IPS-18c (cell line): ENCODE measurements around the gene COX6A2.
"Not testable (repeated sequence)": the region's sequence is repeated elsewhere in the genome, so short reads cannot be mapped to it uniquely, and the experiment has no call there.

Experiments
- H3K4me3 ChIP-seq: 2 replicates; pipeline ENCODE4 v1.7.0; 2013; ENCODE audit warnings: low read depth, mild to moderate bottlenecking, low read length, moderate library complexity; ENCODE audit not compliant: insufficient read depth
- H3K9me3 ChIP-seq: one replicate; pipeline ENCODE4 v1.6.1; 2013; ENCODE audit warnings: mild to moderate bottlenecking, low read length, moderate library complexity; ENCODE audit not compliant: control insufficient read depth, insufficient read depth

Gene COX6A2

DNA sequence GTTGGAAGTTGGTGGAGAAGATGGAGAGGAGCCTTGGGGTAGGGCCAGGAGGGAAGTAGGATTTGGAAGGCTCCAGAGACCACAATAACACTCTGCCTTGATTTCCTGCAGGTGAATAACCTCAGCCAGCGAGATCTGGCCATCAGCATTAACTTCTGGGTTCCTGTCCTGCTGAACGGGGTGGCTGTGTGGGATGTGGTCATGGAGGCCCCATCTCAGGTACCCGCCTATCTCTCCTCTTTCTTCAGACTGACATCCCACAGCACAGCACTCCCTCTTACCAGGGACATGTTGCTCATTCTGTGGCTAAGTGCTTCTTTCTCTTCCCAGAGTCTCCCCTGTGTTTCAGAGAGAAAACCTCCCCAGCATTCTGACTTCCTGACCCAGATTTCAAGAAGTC, 4.9 kb downstream of the COX6A2 start:
- no peaks in the 10 kb centered on the region for H3K9me3 ChIP-seq

DNA sequence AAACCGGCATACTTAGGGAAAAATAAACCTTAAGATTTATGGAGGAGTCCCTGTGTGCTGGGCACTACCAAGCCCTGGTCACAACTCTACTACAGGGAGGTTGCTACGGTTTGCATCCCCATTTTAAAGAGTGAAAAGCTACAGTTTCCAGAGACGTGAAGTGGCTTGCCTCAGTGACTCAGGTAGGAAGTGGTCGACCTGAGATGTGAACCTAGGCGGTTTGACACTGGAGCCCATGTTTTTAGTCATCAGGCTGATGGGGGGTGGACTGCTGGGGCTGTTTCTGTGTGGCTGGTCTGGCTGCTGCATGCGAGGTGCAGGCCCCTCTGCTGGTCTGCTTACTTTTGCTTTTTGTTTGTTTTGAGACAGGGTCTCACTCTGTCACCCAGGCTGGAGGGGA, 6.6 kb downstream of the COX6A2 start:
- Histone ChIP-seq H3K9me3 (no peaks in the 10 kb centered on the region), H3K4me3 (no peak overlapping the region)

More for the DNA sequence above, 4.9 kb downstream of the COX6A2 start:
- H3K4me3 ChIP-seq: no peak overlapping the region

DNA sequence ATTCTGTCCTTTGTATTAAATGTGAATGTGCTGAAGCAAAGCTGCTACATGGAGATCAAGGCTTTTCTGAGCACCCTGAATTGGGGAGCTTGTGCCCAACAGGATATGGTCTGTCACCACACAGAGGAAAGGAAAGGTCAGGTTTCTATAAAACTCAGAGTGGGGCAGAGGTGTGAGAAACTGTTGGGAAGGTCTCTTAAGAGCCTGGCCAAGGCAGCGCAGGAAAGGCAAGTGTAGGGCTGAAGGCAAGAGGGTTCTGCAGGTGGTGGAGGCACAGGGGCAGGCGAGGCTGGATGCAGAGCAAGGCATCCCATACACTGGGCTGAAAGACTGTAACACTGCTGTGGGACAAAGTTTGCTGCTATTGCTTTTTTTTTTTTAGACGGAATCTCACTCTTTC, 8.1 kb downstream of the COX6A2 start:
- H3K4me3 ChIP-seq: no peak overlapping the region
- no peaks in the 10 kb centered on the region for H3K9me3 ChIP-seq

DNA sequence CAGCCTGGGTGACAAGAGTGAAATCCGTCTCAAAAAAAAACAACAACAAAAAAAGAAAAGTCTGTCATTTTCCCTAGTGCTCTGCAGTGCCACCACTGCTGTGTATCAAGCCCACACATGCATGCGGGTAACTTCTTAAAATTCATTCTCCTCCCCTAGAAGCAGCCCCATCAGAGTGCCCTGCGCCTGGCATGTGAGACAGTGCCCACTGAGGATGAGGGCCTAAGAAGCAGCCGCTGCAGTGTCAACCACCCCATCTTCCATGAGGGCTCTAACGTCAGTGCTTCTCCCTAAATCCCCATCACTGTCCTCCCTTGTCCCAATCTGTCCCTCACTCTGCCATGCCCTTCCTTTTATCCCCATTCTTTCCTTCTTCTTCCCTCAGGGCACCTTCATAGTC, 10.2 kb downstream of the COX6A2 start:
- no peak overlapping the region for H3K4me3 ChIP-seq
- no peaks in the 10 kb centered on the region for H3K9me3 ChIP-seq

DNA sequence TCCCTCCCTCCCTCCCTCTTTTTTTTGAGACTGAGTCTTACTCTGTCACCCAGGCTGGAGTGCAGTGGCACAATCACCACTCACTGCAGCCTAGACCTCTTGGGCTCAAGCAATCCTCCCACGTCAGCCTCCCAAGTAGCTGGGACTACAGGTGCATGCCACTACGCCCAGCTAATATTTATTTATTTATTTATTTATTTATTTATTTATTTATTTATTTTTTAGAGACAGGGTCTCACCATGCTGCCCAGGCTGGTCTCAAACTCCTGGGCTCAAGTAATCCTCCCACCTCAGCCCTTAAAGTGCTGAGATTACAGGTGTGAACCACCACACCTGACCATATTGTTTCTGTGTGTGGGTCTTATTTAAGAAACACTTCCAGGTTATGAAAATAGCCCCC, 11.1 kb downstream of the COX6A2 start:
- not testable (repeated sequence) for H3K9me3 ChIP-seq, H3K4me3 ChIP-seq

DNA sequence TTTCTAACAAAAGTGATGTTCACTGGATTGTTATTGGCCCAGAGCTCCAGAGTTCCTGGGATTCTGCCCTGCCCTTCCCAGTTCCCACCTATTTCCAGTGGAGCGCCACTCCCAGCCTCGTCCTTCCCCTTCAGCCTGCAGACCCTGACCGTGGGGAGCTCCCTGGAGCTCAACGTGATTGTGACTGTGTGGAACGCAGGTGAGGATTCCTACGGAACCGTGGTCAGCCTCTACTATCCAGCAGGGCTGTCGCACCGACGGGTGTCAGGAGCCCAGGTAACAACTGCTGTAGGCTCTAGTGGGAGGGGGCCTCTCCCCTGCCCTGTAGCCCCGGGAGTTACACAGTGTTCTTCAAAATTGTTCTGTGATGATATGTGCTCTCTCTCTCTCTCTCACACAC, 11.8 kb downstream of the COX6A2 start:
- Histone ChIP-seq H3K4me3 (no peak overlapping the region), H3K9me3 (no peaks in the 10 kb centered on the region)

DNA sequence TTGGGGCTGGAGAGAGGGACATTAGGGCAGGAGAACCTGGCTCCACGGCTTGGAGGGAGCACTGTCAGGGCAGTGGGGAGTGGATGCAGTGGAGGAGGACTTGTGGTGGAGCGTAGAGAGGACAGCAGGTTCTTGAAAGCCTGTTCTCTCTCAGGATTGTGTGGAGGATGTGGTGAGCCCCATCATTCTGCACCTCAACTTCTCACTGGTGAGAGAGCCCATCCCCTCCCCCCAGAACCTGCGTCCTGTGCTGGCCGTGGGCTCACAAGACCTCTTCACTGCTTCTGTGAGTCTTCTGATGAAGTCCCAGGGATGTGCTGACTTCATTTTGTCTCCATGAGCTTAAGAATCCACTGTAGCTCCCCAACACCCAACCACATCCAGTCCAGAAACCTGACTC, 13.5 kb downstream of the COX6A2 start:
- H3K4me3 ChIP-seq: no peak overlapping the region

DNA sequence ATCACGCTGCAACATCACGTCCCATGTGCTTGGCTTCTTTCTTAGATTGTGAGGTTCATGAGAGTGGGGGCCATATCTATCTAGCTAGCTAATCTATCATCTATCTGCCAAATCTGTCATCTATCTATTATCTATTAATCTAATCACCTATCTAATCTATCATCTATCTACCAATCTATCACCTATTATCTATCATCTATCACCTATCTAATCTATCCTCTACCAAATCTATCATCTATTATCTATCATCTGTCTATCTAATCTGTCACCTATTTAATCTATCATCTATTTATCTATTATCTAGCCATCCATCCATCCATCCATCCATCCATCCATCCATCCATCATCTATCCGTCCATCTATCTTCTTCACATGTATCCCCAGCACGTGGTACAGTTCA, 14.2 kb downstream of the COX6A2 start:
- Histone ChIP-seq H3K9me3 (no peaks in the 10 kb centered on the region), H3K4me3 (no peak overlapping the region)

More for the DNA sequence above, 13.5 kb downstream of the COX6A2 start:
- no peaks in the 10 kb centered on the region for H3K9me3 ChIP-seq

DNA sequence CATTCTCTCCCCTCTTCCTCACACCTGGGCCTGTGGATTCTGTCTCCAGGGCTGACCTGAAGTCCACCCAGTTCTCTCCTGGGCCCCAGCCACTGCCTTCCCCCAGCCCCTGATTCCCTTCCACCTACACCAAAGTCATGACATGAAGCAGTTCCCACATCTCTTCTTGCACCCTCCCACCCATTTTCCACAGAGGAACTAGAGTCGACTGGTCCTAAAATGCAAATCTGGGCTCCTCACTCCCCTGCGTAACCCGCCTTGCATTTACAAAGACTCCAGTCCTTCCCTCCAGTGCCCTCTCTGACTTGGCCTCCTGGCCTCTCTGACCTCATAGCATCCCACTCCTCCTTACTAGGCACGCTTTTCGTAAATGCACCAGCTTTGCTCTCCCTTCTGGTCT, 14.8 kb downstream of the COX6A2 start:
- H3K9me3 ChIP-seq: no peaks in the 10 kb centered on the region
- H3K4me3 ChIP-seq: no peak overlapping the region

DNA sequence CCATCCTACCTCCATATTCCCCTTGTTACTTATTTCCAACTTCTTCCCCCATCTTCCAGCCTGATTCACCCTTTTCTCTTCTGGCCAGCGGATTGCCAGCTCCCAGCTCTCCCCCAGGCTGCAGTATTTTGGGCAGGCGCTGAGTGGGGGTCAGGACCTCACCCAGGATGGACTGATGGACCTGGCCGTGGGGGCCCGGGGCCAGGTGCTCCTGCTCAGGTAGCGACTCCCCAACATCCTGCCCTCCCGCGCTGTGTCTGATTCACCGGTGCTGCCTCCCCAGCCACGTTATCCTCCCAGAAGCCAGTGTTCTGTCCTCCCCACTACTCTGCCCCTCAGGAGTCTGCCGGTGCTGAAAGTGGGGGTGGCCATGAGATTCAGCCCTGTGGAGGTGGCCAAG, 15.4 kb downstream of the COX6A2 start:
- Histone ChIP-seq H3K9me3 (no peaks in the 10 kb centered on the region), H3K4me3 (no peak overlapping the region)

DNA sequence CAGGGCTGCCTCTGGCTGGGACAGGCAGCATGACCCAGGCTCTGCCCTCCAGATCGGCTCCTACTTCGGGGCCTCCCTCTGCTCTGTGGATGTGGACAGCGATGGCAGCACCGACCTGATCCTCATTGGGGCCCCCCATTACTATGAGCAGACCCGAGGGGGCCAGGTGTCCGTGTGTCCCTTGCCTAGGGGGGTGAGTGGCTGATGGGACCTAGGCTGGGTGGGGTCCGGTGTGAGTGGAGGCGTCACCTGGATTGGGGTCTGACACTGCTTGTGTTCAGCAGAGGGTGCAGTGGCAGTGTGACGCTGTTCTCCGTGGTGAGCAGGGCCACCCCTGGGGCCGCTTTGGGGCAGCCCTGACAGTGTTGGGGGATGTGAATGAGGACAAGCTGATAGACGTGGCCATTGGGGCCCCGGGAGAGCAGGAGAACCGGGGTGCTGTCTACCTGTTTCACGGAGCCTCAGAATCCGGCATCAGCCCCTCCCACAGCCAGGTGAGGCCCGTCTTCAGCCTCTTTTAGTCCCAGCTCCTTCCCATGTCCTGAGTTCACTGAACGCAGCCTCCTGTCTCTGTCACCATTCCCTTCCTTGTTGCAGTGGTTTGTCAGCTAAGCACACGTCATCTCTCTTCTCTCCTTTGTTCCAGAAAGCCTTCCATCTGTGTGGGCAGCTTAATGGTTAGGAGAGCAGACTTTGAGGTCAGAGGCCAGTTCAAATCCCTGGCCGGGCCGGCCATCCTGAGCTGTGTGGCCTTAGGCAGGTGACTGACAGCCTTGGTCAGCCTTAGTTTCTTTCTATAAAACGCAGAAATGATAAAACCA, 16.9 kb downstream of the COX6A2 start:
- no peak overlapping the region for H3K4me3 ChIP-seq
- no peaks in the 10 kb centered on the region for H3K9me3 ChIP-seq

DNA sequence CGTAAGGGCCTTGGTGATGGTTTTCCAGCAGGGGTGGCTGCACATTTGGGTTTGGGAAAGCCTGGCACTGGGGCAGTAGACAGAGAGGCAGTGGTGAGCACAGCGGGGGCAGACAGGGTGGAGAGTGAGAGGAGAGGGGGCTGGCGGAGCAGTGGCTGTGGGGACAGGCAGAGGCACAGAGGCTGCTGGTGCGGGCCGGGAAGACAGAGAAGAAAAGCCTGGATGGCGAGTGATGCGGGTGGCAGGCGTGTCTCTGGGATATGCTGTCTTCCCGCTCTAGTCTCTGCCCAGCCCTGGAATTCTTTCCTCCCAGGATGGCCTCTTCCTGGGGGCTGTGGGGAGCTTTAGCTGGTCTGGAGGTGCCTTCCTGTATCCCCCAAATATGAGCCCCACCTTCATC, 18.1 kb downstream of the COX6A2 start:
- H3K4me3 ChIP-seq: no peak overlapping the region
- H3K9me3 ChIP-seq: no peaks in the 10 kb centered on the region

DNA sequence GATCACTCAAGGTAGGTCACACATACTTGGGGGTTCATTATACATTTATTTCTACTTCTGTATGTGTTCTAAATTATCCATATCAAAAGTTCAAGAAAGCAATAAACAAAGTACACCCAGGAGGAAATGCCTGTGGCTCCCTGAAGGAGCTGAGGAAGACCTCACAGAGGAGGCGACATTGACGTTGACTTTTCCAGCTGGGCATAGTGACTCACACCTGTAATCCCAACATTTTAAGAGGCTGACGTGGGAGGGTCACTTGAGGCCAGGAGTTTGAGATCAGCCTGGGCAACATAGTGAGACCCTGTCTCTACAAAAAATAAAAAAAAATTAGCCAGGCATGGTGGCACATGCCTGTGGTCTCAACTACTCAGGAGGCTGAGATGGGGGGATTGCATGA, 18.7 kb downstream of the COX6A2 start:
- Histone ChIP-seq H3K4me3 (no peak overlapping the region), H3K9me3 (no peaks in the 10 kb centered on the region)

DNA sequence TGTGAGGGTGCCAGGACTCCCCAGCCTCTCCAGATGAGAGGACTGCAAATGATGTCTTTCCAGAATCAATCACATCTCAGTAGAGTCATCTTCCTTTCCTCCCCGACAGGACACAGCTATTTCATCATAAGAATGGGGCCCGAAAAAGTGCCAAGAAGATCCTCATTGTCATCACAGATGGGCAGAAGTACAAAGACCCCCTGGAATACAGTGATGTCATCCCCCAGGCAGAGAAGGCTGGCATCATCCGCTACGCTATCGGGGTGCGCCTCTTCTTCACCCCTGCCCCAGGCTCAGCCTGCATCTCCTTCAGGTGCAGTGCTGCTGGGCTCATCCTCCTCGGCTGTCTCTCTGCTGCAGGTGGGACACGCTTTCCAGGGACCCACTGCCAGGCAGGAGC, 20.8 kb downstream of the COX6A2 start:
- H3K9me3 ChIP-seq: no peaks in the 10 kb centered on the region

DNA sequence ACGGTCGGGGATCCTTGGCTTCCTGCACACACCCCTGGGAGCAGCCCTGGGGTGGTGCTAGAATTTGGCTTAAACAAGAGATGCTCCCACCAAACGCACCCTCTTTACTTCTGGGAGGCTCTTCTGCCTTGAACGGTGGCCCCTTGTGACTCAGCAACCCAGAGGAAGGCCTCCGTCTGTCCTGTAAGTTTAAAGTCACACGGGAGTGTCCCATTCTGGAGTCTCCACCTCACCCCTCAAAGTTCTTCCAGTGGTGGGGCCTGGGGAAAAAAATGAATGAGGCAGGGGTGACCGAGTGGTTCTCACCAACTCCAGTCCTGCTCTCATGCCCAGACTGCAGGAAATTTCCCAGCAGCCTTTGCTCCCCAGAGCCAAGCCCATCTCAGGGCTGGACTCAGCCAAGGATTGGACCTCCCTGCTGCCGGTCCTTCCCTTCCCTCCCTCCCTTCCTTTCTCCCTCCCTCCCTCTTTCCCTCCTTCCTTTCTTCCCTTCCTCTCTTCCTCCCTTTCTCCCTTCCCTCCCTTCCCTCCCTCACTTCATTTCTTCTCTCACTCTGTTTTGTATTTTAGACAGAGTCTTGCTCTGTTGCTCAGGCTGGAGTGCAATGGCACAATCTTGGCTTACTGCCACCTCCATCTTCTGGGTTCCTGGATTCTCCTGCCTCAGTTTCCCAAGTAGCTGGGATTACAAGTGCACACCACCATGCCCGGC, 23.7 kb downstream of the COX6A2 start:
- no peak overlapping the region for H3K4me3 ChIP-seq

More for the DNA sequence above, 20.8 kb downstream of the COX6A2 start:
- H3K4me3 ChIP-seq: no peak overlapping the region

DNA sequence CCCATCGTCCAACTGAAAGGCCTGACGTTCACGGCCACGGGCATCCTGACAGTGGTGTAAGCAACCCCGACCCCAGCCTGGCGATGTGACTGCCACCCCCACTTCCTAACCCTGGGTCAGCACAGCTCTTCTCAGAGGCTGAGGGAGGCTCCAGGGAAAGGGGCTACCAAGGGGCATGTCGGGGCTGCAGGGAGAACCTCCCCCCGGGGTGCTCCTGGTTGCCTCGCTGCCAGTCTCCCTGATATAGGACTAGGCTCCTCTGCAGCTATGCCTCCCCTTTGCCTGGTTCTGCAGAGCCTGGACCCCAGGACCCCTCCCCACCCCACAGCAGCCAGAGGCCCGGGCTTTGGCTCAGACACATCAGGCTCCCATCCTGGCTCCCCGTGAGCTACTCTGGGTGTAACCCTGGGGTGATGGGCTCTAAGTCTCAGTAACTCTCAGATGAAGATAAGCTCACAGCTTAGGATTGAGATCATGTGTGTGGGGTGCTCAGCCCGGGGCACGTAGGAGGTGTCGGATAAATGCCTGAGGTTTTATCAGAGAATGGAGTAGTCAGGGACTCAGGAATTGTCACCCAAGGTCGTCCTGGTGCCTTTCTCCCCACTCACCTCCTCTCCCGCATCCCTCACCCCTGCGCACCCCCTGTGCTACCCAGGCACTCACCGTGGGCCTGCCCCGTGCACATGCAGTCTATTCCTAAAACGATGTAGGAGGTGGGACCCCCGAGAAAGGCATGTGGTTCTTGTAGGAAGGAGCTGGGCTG, 24.4 kb downstream of the COX6A2 start:
- Histone ChIP-seq H3K9me3 (peaks cover 2% of the 10 kb centered on the region), H3K4me3 (no peak overlapping the region)

More for the DNA sequence above, 23.7 kb downstream of the COX6A2 start:
- H3K9me3 ChIP-seq: no peaks in the 10 kb centered on the region

DNA sequence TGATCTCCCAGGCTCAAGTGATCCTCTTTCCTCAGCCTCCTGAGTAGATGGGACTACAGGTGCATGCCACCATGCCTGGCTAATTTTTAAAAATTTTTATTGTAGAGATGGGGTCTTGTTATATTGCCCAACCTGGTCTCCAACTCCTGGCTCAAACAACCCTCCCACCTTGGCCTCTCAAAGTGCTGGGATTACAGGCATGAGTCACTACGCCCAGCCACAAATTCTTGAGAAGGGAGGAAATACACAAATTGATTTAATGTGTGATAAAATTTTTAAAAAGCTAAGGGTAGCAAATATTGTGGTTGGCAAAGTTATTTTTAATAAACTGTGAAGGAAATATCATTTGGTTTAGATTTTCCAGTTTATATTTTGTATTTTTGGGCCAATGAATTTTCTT, 25.5 kb downstream of the COX6A2 start:
- Histone ChIP-seq H3K9me3 (peaks cover 2% of the 10 kb centered on the region), H3K4me3 (no peak overlapping the region)

DNA sequence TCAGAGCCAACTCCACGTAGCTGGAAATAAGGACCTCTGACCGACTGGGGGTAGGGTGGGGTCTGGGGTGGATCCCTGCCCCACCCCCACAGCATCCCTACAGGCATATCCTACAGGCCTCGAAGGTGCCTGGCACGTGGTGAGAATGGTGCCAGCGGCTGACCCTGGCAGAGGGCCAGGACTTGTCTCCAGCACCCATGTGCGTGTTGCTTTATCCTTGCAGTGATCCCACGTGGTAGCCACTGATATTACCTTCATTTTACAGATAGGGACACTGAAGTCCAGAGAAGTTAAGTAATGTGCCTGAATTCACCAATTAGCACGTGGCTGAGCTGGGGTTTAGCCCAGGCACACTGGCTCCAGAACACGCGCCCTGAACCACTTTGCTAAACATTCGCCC, 26.7 kb downstream of the COX6A2 start:
- no peak overlapping the region for H3K4me3 ChIP-seq

More for the DNA sequence above, 26.7 kb downstream of the COX6A2 start:
- peaks cover 2% of the 10 kb centered on the region for H3K9me3 ChIP-seq
